HL-60/S4 treated with phorbol 12-myristate 13-acetate at 8.2 ng/mL for 4 days and 3 days (cell line): ENCODE measurements around the gene CERS3.

Source experiments
- in situ Hi-C: fragments of 300-500 bp; cut with MboI; formaldehyde crosslinking; loops from 2 replicates; pipeline ENCODE4 v1.15.0; 2022; ENCODE audit warnings: low sequenced_read_pairs

Gene CERS3

DNA sequence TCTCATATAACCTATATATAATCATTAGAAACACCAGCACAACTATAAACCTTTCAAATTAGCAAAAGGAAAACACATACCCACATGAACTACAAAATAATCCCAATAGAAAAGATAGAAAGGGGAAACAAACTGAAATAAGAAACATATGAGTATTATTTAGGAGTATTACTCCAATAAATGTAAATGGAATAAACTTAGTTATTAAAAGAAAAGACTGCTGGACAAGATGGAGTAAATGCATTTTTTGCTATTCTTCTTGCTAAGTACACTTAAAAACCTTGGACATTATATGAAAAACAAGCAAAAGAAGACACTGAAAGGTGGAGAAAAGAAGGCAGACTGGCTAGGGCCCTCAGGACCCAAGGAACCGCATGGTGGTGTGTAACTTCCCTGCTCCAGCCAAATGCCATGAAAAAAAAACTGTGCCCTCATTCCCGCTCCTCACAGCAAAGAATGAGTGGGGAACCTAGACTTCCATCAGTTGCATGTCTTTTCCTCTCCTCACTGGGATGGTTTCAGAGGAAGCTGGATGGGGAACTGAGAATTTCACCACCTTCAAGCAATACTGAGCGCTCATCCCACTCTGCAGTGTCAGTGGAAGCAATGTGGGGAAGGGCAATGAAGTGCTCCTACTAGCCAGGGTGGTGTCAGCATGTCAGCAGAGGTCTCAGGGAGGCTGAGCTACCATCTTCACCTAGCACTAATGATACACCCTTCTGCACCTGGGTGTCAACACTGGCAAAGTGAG is 143.3 kb downstream of the CERS3 start:
- in situ Hi-C loops = no loop called here

DNA sequence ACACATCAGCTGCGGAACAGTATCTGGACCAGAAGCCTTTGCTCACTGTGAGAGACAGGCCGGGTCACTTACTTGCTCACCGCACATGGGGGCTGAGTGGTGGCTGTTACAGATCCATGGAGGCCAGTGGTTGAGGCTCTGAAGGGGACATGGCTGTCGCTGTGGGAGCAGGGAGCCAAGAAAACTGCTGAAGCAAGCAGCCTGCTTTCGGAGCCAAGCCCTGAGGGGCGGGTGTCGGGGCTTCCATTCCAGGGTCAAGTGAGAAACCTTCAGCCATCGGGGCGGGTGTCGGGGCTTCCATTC is 144.7 kb downstream of the CERS3 start:
- in situ Hi-C loops = no loop called here

DNA sequence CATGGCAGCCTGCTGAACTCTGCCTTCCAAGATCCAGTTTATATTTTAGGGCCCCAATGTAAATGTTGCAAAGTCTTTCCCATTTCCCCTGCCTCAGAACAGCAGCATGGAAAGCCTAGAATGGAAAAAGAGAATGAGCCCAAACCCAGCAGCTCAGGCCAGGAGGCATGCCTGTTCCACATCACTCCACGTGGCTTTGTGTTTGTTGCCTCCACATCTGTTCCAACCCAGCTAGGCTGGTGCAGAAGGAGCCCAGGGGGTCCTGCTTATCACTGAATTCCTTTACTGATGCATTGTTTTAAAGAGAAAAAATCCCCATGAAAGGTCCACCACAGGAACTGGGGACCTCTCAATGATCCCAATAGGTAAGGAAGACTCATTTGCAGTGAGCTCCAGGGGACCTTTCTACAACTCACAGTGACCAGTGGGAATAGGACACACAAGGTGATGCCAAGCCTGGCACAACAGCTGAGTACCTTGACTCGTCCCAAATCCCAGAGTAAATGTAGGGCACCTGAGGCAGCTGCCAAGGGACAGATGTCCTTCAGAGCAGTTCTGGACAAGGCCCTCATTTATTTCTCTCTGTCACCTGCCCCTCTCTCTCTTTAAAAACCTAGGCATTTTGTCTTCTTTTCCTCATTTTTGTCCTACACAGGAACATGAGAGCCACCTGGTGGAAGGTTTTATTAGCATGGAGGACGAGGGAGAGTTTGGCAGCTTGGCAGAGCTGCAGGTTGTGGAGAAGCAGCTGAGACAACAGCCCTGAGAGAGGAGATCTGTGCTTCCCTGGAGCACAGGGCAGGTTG is 145.2 kb downstream of the CERS3 start:
- in situ Hi-C loops = no loop called here

DNA sequence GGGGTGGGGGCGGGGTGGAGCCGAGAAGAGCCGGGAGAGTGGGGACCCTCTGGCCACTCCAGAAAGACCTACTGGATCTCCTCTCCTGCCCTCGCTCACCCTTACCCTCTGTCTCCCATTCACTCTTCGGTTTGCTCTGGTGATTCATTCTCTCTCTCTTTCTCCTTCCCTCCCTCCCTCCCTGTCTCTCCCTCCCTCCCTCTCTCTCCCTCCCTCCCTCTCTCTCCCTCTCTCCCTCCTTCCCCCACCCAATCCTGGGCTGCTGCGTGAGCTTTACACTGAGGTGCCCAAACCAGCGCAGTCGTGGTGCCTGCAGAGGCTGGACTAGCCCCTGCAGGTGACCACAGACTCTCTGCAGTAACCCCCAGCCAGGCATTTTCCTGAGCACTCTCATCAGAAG is 154.8 kb downstream of the CERS3 start:
- in situ Hi-C loops = no loop called here

DNA sequence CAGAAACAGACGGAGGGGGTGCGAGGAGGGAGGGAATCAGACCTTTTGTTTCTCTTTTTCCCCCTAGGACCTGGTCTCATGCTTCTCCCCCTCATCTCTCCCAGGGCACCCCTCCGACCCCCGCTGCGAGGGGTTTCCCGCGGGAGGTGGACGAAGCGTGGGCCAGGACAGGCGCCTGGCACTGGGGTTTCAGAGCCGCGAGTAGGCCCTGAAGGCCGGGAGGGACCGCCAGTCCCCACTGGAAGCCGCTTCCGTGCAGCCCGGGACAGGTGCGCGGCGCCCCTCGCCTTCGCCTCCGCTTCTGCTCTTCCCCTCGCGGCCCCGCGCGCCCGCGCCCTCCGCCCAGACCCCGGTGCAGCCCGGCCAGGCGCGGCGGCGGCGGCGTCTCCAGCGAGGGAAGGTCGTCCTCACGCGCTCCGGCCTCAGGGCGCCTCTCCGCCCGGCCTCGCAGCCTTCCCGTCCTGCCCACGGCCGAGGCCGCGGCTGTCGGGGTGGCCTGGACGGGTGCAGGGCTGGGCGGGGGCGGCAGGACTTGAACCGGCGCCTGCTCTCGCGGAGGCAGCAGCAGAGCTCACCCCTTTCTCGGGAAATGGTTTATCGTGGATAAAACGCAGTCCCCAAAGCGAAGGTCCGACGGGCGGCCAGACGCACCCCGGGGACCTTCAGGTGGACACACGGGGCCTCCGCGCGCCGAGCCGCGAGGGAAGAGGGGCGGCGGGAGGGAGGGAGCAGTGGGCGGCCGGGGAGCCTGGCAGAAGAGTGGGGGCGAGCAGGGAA is 155.4 kb downstream of the CERS3 start:
- in situ Hi-C loops = no loop called here

DNA sequence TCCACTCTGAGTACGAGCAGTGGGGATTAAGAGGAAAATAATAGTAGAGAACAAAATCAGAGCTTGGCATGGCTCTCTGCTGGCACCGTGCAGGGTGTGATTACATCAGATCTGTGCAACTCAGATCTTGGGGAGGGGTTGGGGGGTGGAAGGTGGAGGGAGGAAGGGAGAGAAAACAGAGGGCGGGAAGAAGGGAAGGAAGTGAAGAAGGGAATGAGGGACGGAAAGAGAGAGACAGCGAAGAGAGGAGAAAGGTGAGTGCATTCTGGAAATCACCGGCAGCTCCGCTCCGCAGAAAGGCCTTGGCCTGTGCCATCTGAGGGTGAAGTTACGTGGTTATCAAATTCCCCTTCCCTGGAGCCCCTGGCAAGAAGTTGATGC is 156.0 kb downstream of the CERS3 start:
- in situ Hi-C loops = no loop called here

DNA sequence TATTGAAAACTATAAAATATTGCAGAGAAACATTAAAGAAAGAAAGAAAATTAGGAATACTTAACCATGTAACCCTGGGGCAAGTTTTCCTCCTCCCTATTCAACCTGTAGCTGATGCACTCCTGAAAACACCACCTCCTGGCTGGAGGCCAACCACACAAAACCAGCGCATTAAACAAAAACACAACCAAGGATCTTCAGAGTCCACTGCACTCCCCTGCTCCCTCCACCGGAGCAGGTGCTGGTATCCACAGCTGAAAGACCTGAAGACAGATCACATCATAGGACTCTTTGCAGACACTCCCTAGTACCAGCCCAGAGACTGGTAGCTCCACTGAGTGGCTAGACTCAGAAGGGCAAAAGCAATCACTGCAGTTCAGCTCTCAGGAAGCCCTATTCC is 173.4 kb downstream of the CERS3 start:
- in situ Hi-C loops = no loop called here

DNA sequence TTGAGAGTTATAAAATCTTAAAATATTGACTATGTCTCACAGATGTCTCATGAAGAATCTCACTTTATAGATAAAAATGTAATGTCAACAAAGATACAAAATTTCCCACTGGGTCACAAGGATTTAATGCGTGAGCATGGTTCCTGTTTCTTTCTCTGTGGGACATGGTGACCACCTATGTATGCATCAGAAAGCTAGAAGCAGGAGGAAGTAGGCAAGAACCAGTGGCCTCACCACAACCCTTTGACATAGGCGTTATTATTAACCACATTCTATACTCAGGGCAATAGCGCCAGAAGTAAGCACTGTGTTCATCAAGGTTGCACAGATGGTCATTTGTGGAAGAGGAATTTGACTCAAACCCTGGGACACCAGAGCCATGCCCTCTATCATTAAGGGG is 175.3 kb downstream of the CERS3 start:
- in situ Hi-C loops = no loop called here

DNA sequence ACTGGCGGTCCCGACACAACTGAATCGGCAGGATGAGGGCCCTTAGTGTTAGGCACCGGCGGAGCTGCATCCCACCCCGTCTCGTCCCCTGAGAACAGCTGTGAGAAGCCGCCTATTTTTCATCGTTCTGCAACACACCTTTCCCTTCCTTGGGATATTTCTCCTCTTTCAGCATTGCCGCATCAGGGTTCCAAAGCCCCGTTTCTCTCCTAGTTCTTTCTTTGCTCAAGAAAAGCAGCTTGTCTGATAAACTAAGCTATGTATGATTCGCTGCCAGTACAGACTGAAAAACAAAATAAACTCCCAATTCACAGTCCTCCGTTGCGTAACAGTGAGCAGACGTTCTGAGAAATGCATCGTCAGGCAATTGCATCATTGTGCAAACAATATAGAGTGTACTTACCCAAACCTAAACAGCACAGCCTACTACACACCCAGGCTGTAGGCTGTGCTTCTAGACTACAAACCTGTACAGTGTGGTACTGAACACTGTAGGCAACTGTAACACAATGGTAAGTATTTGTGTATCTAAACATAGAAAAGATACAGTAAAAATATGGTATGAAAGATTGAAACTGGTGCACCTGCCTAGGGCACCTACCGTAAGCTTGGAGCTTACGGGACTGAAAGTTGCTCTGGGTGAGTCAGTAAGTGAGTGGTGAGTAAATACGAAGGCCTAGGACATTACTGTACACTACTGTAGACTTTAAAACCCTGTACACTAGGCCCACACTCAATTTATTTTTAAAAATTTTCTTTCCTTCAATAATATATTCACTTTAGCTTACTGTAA is 178.1 kb downstream of the CERS3 start:
- in situ Hi-C loops = no loop called here
